GM12878 (cell line): ENCODE data around the gene AGK. TPM values are rescaled to one million over a fixed set of nuclear protein-coding genes. Genes with fewer than 3 reads are reported as not detected.

Experiments used
- ATAC-seq: fragments of 200-7000 bp; cut with Tn5 transposase; 3 replicates; pipeline ENCODE4 v1.9.1; 2020; ENCODE audit warnings: mild to moderate bottlenecking, moderate library complexity
- BruUV-seq: library from RNA; stranded (reverse); fragments of 400-500 nt; replicated peaks from 2 replicates; lab custom pipeline; 2021; lab: Mats Ljungman, UMichigan
- CTCF ChIA-PET: fragments of 300-600 bp; sonication (Branson Sonifier 250); formaldehyde crosslinking; extraction: SDS; loops from one replicate; lab custom pipeline; 2021; ENCODE audit warnings: inconsistent platforms; lab: Yijun Ruan, JAX
- POLR2A ChIA-PET: fragments of 350-600 bp; formaldehyde crosslinking; extraction: SDS; loops from one replicate; lab custom pipeline; 2021; ENCODE audit warnings: inconsistent platforms; lab: Charles Lee
- RAD21 ChIA-PET: fragments of 300-600 bp; sonication (Branson Sonifier 250); formaldehyde crosslinking; loops from one replicate; lab custom pipeline; 2023; ENCODE audit warnings: antibody characterized with exemption; ENCODE audit not compliant: unreplicated experiment; lab: Charles Lee
- SMC1A ChIA-PET: fragments of 300-600 bp; sonication (Branson Sonifier 250); formaldehyde crosslinking; loops from one replicate; lab custom pipeline; 2023; ENCODE audit not compliant: unreplicated experiment, uncharacterized antibody; lab: Charles Lee
- DNase-seq: peaks from one replicate; pipeline ENCODE4 v3.0.0-alpha.2; 2011; ENCODE audit warnings: low read depth, low spot score
- FAIRE-seq: peaks from 3 replicates; lab custom pipeline; 2011; peaks lifted over from hg19 to GRCh38; lab: Jason Lieb, UNC
- H2AFZ ChIP-seq: 2 replicates; pipeline ENCODE4 v1.6.0; 2011; ENCODE audit warnings: low read depth, low read length, control low read depth; ENCODE audit not compliant: control insufficient read depth
- H3K27ac ChIP-seq: 2 replicates; pipeline ENCODE4 v1.5.1; 2011; ENCODE audit warnings: control low read depth; ENCODE audit not compliant: control insufficient read depth, insufficient read depth
- H3K27me3 ChIP-seq, 2 experiments: replicated peaks in 1 of 2; 2 replicates each; pipeline versions ENCODE4 v1.6.0 to v1.6.1; 2011; ENCODE audit warnings: low read length in 1 of 2; ENCODE audit not compliant: control insufficient read depth in 2 of 2, insufficient read depth in 2 of 2
- H3K36me3 ChIP-seq, 2 experiments: 2 replicates each; pipeline ENCODE4 v1.5.1; 2011; ENCODE audit warnings: low read length in 1 of 2; ENCODE audit not compliant: control insufficient read depth in 2 of 2, insufficient read depth in 2 of 2
- H3K4me1 ChIP-seq: 2 replicates; pipeline ENCODE4 v1.6.1; 2011; ENCODE audit warnings: mild to moderate bottlenecking, low read length, moderate library complexity, mixed read lengths; ENCODE audit not compliant: control insufficient read depth, insufficient read depth
- H3K4me2 ChIP-seq: 2 replicates; pipeline ENCODE4 v1.6.0; 2011; ENCODE audit warnings: control low read depth; ENCODE audit not compliant: control insufficient read depth, insufficient read depth
- H3K4me3 ChIP-seq: fragments of 200-600 bp; sonication (generic); 2 replicates; pipeline ENCODE4 v1.5.1; 2016
- H3K79me2 ChIP-seq: 2 replicates; pipeline ENCODE4 v1.6.0; 2011; ENCODE audit warnings: low read length; ENCODE audit not compliant: control insufficient read depth, insufficient read depth
- H3K9ac ChIP-seq: 2 replicates; pipeline ENCODE4 v1.8.0; 2011; ENCODE audit warnings: low read length, control low read depth, mixed read lengths; ENCODE audit not compliant: control insufficient read depth, insufficient read depth
- H3K9me3 ChIP-seq: replicated peaks from 3 replicates; pipeline ENCODE4 v1.5.1; 2011; ENCODE audit warnings: mild to moderate bottlenecking, low read length; ENCODE audit not compliant: control insufficient read depth, insufficient read depth
- H4K20me1 ChIP-seq: 2 replicates; pipeline ENCODE4 v1.6.0; 2011; ENCODE audit not compliant: control insufficient read depth, insufficient read depth
- CBX3 ChIP-seq: fragments of 200-600 bp; sonication (generic); IDR thresholded peaks from 2 replicates; pipeline ENCODE4 v1.6.1; 2016; ENCODE audit warnings: low read depth, borderline replicate concordance
- CREB1 ChIP-seq: IDR thresholded peaks from 2 replicates; pipeline ENCODE4 v1.6.1; 2012; ENCODE audit warnings: low read depth, mild to moderate bottlenecking, inconsistent platforms
- ETV6 ChIP-seq, 2 experiments: fragments of 450-650 bp in 1 of 2; IDR thresholded peaks in 1 of 2; conservative IDR thresholded peaks in 1 of 2; 2 replicates each; pipeline ENCODE4 v1.6.1; 2014; ENCODE audit warnings: antibody characterized with exemption in 1 of 2, borderline replicate concordance in 1 of 2, low read depth in 1 of 2, mild to moderate bottlenecking in 1 of 2, moderate library complexity in 1 of 2
- FOXK2 ChIP-seq: fragments of 450-650 bp; IDR thresholded peaks from 2 replicates; pipeline ENCODE4 v1.6.1; 2017; ENCODE audit warnings: mild to moderate bottlenecking, moderate library complexity
- HDAC2 ChIP-seq: fragments of 200-600 bp; sonication (generic); IDR thresholded peaks from 2 replicates; pipeline ENCODE4 v1.6.1; 2017
- IKZF2 ChIP-seq, 2 experiments: fragments of 450-650 bp; IDR thresholded peaks; 2 replicates each; pipeline ENCODE4 v1.6.1; 2017; ENCODE audit warnings: mild to moderate bottlenecking in 2 of 2, moderate library complexity in 2 of 2
- NFXL1 ChIP-seq: fragments of 450-650 bp; IDR thresholded peaks from 2 replicates; pipeline ENCODE4 v1.6.1; 2017; ENCODE audit warnings: antibody characterized with exemption, mild to moderate bottlenecking, borderline replicate concordance
- NR2C1 ChIP-seq: fragments of 450-650 bp; IDR thresholded peaks from 2 replicates; pipeline ENCODE4 v1.6.1; 2017; ENCODE audit warnings: antibody characterized with exemption, mild to moderate bottlenecking, moderate library complexity
- SRF ChIP-seq, 2 experiments: IDR thresholded peaks; 2 replicates each; pipeline ENCODE4 v1.6.1; 2011; ENCODE audit warnings: low read depth in 2 of 2, low read length in 2 of 2, mild to moderate bottlenecking in 1 of 2, moderate library complexity in 1 of 2
- TCF7 ChIP-seq: IDR thresholded peaks from 2 replicates; pipeline ENCODE4 v1.6.1; 2014; ENCODE audit warnings: antibody characterized with exemption, borderline replicate concordance
- WRNIP1 ChIP-seq: IDR thresholded peaks from 2 replicates; pipeline ENCODE4 v1.6.1; 2011; ENCODE audit warnings: low read depth, low read length, improper control_type of control experiment, borderline replicate concordance
- ZNF207 ChIP-seq: fragments of 450-650 bp; IDR thresholded peaks from 2 replicates; pipeline ENCODE4 v1.6.1; 2014; ENCODE audit warnings: antibody characterized with exemption, mild to moderate bottlenecking, borderline replicate concordance
- ZNF384 ChIP-seq: IDR thresholded peaks from 2 replicates; pipeline ENCODE4 v1.6.1; 2012; ENCODE audit warnings: low read depth, mild to moderate bottlenecking, low read length, improper control_type of control experiment, borderline replicate concordance
- WGBS: methylation state at CpG from one replicate; pipeline ENCODE4 v1.1.6; 2016; ENCODE audit warnings: low lambda C conversion rate; ENCODE audit not compliant: insufficient replicate concordance, insufficient coverage; ENCODE audit errors: missing lambda C conversion rate; 5-methylcytosine and 5-hydroxymethylcytosine counted together
- in situ Hi-C: fragments of 300-500 bp; cut with MboI; formaldehyde crosslinking; loops from 9 replicates; pipeline ENCODE4 v1.14.3; 2018; ENCODE audit warnings: mixed read lengths
- intact Hi-C: fragments of 100-400 bp; cut with micrococcal nuclease; formaldehyde crosslinking; loops from one replicate; pipeline ENCODE4 v1.14.2; 2022; ENCODE audit not compliant: unreplicated experiment
- polyA plus RNA-seq, 11 experiments: library from polyadenylated mRNA; depleted of rRNA in 4 of 11; unstranded in 6 of 11; stranded (reverse) in 5 of 11; fragments of >200 nt; fragmentation: Nextera tagmentation in 4 of 11; fragmentation: Illumina TruSeq in 1 of 11; extraction: Ambion mirVana in 4 of 11; extraction: Trizol in 1 of 11; gene quantifications; 1 replicate in 1 of 11; 2 replicates in 10 of 11; pipeline versions ENCODE4 v1.2.1 to v1.2.3, GENCODE V29; 2011 to 2016; ENCODE audit warnings: inconsistent platforms in 2 of 11, missing spikeins in 2 of 11, low read depth in 1 of 11
- total RNA-seq, 4 experiments: library from RNA; depleted of rRNA in 3 of 4; stranded (reverse); fragments of >200 nt in 3 of 4; fragmentation: Illumina TruSeq in 1 of 4; extraction: Trizol in 1 of 4; gene quantifications; 2 replicates each; pipeline versions ENCODE4 v1.2.1 to v1.2.3, GENCODE V29; 2013 to 2021
- TF ChIP-seq, protein P1 (sequence below): fragments of 450-650 bp; formaldehyde crosslinking; IDR thresholded peaks from 2 replicates; pipeline ENCODE4 v1.4.0; 2020; ENCODE audit warnings: mild to moderate bottlenecking, moderate library complexity
- TF ChIP-seq, protein P2 (sequence below): IDR thresholded peaks from 2 replicates; pipeline ENCODE4 v1.6.1; 2012; ENCODE audit warnings: low read depth, low read length, improper control_type of control experiment
- TF ChIP-seq, protein P3 (sequence below): fragments of 450-650 bp; IDR thresholded peaks from 2 replicates; pipeline ENCODE4 v1.6.1; 2017; ENCODE audit warnings: mild to moderate bottlenecking, low read depth, inconsistent platforms; ENCODE audit not compliant: poor library complexity, severe bottlenecking

AGK gene
- total and polyA plus RNA-seq, 10 of the 15 experiments (the other 5 are each of a cell fraction or from before 2014, with no cell fraction given) = 32.5 to 85.6 (median 47.8) TPM

DNA sequence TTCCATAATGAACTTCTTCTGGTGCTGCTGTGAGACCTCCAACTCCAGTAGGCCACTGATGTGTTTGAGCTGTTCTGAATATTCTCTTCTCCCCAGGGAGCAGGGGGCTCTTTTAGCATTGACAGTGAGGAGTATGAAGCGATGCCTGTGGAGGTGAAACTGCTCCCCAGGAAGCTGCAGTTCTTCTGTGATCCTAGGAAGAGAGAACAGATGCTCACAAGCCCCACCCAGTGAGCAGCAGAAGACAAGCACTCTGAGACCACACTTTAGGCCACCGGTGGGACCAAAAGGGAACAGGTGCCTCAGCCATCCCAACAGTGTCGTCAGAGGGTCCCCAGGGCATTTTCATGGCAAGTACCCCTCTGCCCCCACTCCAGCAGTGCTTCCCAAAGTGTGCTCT is 101.5 kb downstream of the AGK start:
- Histone ChIP-seq H3K4me1 (peaks cover 15% of the 10 kb centered on the region), H3K4me3 (no peak overlapping the region), H3K79me2 (no peaks in the 10 kb centered on the region), H3K9ac (no peak overlapping the region), H3K27me3 (no peaks in the 10 kb centered on the region), H3K9me3 (no peaks in the 10 kb centered on the region), H4K20me1 (no peaks in the 10 kb centered on the region), H3K27ac (no peak overlapping the region), H3K4me2 (no peak overlapping the region), H3K36me3 (peaks cover 0 to 12% of the 10 kb centered on the region in 2 experiments; a peak in 2 of 4 replicates), H2AFZ (no peak overlapping the region)
- in situ Hi-C loops = loop anchor here (10.0 kb wide), 1 partner anchor 638 kb away; the partner anchor contains the start of gene MRPS33
- SMC1A ChIA-PET = interaction anchor here (1.3 to 5.2 kb wide), 6 partner anchors 9 to 134 kb away, joined by 3 to 36 read pairs (median 8); partner anchors contain the start of gene SSBP1
- intact Hi-C loops = loop anchor here (10.0 kb wide), 1 partner anchor 398 kb away; no protein-coding TSS in a partner anchor
- CTCF ChIA-PET = interaction anchor here (0.7 to 8.9 kb wide), 8 partner anchors 9 to 719 kb away, joined by 3 to 121 read pairs (median 10); partner anchors contain the start of gene SSBP1
- FAIRE-seq (no peak), ATAC-seq (no peak), DNase-seq (no peak)
- POLR2A ChIA-PET = interaction anchor here (0.6 kb wide), 1 partner anchor 16 kb away, joined by 4 read pairs; no protein-coding TSS in a partner anchor
- 39% methylated on average over 3 of the region's 3 CpGs for WGBS
- RAD21 ChIA-PET = interaction anchor here (4.1 kb wide), 1 partner anchor 85 kb away, joined by 33 read pairs; the partner anchor contains the start of gene SSBP1
- BruUV-seq = no TSS peak
- TF ChIP-seq FOXK2 (no peak), IKZF2 (IDR thresholded peaks at IDR 0.05) (no peak), ZNF384 (no peak), CBX3 (no peak), ETV6 (conservative IDR thresholded peaks at IDR 0.05 in 1 of 2, IDR thresholded peaks at IDR 0.05 in 1 of 2; ENCODE audit: borderline replicate concordance in 1 of 2, low read depth in 1 of 2) (no peak), WRNIP1 (no peak), NFXL1 (no peak), CREB1 (no peak), HDAC2 (no peak), ZNF207 (no peak), NR2C1 (no peak), SRF (IDR thresholded peaks at IDR 0.05; ENCODE audit: low read depth in 2 of 2, low read length in 2 of 2) (no peak), TCF7 (no peak)
- TF ChIP-seq, protein P1, sequence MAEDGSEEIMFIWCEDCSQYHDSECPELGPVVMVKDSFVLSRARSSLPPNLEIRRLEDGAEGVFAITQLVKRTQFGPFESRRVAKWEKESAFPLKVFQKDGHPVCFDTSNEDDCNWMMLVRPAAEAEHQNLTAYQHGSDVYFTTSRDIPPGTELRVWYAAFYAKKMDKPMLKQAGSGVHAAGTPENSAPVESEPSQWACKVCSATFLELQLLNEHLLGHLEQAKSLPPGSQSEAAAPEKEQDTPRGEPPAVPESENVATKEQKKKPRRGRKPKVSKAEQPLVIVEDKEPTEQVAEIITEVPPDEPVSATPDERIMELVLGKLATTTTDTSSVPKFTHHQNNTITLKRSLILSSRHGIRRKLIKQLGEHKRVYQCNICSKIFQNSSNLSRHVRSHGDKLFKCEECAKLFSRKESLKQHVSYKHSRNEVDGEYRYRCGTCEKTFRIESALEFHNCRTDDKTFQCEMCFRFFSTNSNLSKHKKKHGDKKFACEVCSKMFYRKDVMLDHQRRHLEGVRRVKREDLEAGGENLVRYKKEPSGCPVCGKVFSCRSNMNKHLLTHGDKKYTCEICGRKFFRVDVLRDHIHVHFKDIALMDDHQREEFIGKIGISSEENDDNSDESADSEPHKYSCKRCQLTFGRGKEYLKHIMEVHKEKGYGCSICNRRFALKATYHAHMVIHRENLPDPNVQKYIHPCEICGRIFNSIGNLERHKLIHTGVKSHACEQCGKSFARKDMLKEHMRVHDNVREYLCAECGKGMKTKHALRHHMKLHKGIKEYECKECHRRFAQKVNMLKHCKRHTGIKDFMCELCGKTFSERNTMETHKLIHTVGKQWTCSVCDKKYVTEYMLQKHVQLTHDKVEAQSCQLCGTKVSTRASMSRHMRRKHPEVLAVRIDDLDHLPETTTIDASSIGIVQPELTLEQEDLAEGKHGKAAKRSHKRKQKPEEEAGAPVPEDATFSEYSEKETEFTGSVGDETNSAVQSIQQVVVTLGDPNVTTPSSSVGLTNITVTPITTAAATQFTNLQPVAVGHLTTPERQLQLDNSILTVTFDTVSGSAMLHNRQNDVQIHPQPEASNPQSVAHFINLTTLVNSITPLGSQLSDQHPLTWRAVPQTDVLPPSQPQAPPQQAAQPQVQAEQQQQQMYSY = no peak
- TF ChIP-seq, protein P2, sequence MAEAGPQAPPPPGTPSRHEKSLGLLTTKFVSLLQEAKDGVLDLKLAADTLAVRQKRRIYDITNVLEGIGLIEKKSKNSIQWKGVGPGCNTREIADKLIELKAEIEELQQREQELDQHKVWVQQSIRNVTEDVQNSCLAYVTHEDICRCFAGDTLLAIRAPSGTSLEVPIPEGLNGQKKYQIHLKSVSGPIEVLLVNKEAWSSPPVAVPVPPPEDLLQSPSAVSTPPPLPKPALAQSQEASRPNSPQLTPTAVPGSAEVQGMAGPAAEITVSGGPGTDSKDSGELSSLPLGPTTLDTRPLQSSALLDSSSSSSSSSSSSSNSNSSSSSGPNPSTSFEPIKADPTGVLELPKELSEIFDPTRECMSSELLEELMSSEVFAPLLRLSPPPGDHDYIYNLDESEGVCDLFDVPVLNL = no peak
- TF ChIP-seq, protein P3, sequence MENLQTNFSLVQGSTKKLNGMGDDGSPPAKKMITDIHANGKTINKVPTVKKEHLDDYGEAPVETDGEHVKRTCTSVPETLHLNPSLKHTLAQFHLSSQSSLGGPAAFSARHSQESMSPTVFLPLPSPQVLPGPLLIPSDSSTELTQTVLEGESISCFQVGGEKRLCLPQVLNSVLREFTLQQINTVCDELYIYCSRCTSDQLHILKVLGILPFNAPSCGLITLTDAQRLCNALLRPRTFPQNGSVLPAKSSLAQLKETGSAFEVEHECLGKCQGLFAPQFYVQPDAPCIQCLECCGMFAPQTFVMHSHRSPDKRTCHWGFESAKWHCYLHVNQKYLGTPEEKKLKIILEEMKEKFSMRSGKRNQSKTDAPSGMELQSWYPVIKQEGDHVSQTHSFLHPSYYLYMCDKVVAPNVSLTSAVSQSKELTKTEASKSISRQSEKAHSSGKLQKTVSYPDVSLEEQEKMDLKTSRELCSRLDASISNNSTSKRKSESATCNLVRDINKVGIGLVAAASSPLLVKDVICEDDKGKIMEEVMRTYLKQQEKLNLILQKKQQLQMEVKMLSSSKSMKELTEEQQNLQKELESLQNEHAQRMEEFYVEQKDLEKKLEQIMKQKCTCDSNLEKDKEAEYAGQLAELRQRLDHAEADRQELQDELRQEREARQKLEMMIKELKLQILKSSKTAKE = no peak
